ENCODE measurements around the gene GPR35.

GRCh38 chr2:240642806-240643092, 17.5 kb downstream of the GPR35 start:
- TF ChIP-seq, protein P1, sequence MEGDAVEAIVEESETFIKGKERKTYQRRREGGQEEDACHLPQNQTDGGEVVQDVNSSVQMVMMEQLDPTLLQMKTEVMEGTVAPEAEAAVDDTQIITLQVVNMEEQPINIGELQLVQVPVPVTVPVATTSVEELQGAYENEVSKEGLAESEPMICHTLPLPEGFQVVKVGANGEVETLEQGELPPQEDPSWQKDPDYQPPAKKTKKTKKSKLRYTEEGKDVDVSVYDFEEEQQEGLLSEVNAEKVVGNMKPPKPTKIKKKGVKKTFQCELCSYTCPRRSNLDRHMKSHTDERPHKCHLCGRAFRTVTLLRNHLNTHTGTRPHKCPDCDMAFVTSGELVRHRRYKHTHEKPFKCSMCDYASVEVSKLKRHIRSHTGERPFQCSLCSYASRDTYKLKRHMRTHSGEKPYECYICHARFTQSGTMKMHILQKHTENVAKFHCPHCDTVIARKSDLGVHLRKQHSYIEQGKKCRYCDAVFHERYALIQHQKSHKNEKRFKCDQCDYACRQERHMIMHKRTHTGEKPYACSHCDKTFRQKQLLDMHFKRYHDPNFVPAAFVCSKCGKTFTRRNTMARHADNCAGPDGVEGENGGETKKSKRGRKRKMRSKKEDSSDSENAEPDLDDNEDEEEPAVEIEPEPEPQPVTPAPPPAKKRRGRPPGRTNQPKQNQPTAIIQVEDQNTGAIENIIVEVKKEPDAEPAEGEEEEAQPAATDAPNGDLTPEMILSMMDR (IDR thresholded peaks at IDR 0.05), result no peak
- no peak for TF ChIP-seq POLR2AphosphoS5 (IDR thresholded peaks at IDR 0.05)
- TF ChIP-seq POLR2A (IDR thresholded peaks at IDR 0.05), result no peak
